ENCODE results near the gene TMEM31. TPM values are rescaled to one million over a fixed set of nuclear protein-coding genes. Genes with fewer than 3 reads are reported as not detected.

Gene TMEM31
- total RNA-seq, 4 donors from 2014 or later, result not detected

DNA sequence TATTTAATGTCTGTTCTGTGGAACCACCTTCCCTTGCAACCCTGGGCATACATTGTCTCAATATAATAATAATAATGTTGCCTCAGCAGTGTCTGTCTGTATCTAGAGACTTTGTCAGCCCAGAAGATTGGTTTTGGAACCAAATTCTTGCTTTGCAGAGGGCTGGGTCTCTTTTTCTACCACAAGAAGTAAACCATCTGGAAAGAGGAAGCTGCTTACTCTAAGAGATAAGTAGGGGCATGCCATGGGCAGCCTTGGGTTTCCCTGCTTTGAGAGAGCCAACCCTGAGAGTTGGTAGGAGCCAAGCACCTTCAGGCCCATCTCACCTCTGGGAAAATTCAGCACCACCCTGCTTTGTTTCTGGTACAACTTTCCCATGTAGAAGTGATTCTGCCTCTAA lies 27.0 kb downstream of the TMEM31 start:
- H3K27ac ChIP-seq (replicated peaks in 1 of 4), result no peak overlapping the region
- TF ChIP-seq POLR2AphosphoS5 (IDR thresholded peaks at IDR 0.05) (no peak), EP300 (IDR thresholded peaks at IDR 0.05) (no peak)
- no peak for DNase-seq (ENCODE audit: extremely low spot score)
- no peaks in the 10 kb centered on the region for H3K4me1 ChIP-seq
- H3K36me3 ChIP-seq, result no peaks in the 10 kb centered on the region
- peaks cover 0 to 11% (median 0%) of the 10 kb centered on the region in 4 donors for H3K27me3 ChIP-seq
- no peak overlapping the region for H3K4me3 ChIP-seq
- intact Hi-C loops (cut with DNase I), result no loop called here
- H3K9me3 ChIP-seq, result no peaks in the 10 kb centered on the region

DNA sequence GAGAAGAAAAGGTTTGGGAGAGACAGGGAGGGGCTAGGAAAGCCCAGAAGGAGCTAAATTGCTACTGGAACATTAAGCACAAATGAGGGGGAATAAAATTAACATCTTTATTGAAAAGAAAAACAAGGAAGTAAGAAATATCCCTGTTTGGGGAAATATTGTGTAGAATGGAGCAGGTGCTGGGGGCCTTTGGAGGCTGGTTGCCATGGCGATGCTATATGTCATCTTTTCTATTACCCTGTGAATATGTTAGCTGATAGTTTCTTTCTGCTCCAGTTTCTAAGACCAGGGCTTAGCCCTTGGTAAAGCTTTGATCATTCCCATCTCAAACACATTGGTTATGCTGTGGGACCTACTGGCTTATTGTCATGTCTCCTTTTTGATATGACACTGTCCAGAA lies 28.7 kb downstream of the TMEM31 start:
- no peak overlapping the region for H3K4me3 ChIP-seq
- DNase-seq (ENCODE audit: extremely low spot score), result no peak
- no peaks in the 10 kb centered on the region for H3K4me1 ChIP-seq
- peaks cover 0 to 13% (median 0%) of the 10 kb centered on the region in 4 donors for H3K27me3 ChIP-seq
- WGBS, result 95% methylated on average over 1 of the region's 1 CpG
- no peak overlapping the region for H3K27ac ChIP-seq (replicated peaks in 1 of 4)
- H3K36me3 ChIP-seq, result no peaks in the 10 kb centered on the region
- TF ChIP-seq POLR2AphosphoS5 (IDR thresholded peaks at IDR 0.05) (no peak), POLR2A (IDR thresholded peaks at IDR 0.05; ENCODE audit: low read depth) (no peak), EP300 (IDR thresholded peaks at IDR 0.05) (no peak)
- TF ChIP-seq, protein P1, sequence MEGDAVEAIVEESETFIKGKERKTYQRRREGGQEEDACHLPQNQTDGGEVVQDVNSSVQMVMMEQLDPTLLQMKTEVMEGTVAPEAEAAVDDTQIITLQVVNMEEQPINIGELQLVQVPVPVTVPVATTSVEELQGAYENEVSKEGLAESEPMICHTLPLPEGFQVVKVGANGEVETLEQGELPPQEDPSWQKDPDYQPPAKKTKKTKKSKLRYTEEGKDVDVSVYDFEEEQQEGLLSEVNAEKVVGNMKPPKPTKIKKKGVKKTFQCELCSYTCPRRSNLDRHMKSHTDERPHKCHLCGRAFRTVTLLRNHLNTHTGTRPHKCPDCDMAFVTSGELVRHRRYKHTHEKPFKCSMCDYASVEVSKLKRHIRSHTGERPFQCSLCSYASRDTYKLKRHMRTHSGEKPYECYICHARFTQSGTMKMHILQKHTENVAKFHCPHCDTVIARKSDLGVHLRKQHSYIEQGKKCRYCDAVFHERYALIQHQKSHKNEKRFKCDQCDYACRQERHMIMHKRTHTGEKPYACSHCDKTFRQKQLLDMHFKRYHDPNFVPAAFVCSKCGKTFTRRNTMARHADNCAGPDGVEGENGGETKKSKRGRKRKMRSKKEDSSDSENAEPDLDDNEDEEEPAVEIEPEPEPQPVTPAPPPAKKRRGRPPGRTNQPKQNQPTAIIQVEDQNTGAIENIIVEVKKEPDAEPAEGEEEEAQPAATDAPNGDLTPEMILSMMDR (IDR thresholded peaks at IDR 0.05), result no peak
- intact Hi-C loops (cut with DNase I), result no loop called here
- no peaks in the 10 kb centered on the region for H3K9me3 ChIP-seq

DNA sequence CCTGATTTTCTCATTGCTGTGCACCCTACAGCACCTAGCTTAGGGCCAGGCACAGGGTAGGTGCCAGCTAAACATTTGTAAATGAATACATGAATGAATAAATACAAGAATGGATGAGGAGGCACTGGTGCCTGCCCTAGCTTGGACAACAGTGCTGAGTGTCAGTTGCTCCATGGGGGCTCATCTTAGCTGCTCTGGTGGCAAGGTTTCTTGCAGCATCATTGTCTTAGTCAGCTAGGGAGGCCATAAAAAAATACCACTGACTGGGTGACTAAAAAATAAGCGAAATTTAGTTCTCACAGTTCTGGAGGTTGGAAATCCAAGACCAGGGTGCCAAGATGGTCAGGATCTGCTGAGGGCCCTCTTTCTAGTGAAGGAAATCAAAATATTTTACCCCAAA lies 31.2 kb downstream of the TMEM31 start:
- TF ChIP-seq EP300 (IDR thresholded peaks at IDR 0.05) (no peak), POLR2AphosphoS5 (IDR thresholded peaks at IDR 0.05) (no peak)
- Histone ChIP-seq H3K27ac (replicated peaks in 1 of 4) (no peak overlapping the region), H3K4me1 (no peaks in the 10 kb centered on the region), H3K27me3 (peaks cover 0 to 18% (median 0%) of the 10 kb centered on the region in 4 donors), H3K36me3 (no peaks in the 10 kb centered on the region), H3K4me3 (no peak overlapping the region), H3K9me3 (no peaks in the 10 kb centered on the region)
- DNase-seq (ENCODE audit: extremely low spot score), result no peak
- 53% methylated on average over 1 of the region's 1 CpG for WGBS
- intact Hi-C loops (cut with DNase I), result no loop called here

DNA sequence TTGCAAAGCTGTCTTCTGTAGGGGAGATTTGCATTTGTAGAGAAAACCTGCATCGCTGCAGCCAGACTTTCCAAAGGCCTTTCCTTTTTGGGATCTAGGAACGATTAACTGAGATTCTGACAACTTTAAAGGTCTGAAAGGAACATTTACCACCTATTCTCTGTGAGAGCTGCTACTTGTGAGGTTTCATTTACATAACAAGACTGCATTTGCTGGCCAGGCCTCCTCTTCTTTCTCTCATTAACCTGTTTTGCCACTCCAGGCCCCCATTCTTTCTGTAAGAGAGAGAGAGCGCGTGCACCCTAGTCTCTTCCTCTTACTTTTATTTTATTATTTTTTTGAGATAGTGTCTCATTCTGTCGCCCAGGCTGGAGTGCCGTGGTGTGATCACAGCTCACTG lies 31.6 kb downstream of the TMEM31 start:
- WGBS, result 45% methylated on average over 6 of the region's 6 CpGs
- no peak overlapping the region for H3K27ac ChIP-seq (replicated peaks in 1 of 4)
- TF ChIP-seq POLR2AphosphoS5 (IDR thresholded peaks at IDR 0.05), result no peak
- TF ChIP-seq, protein P1 (IDR thresholded peaks at IDR 0.05), result no peak
- TF ChIP-seq EP300 (IDR thresholded peaks at IDR 0.05), result no peak
- no peak for TF ChIP-seq POLR2A (IDR thresholded peaks at IDR 0.05; ENCODE audit: low read depth)
- no peak for DNase-seq (ENCODE audit: extremely low spot score)
- H3K27me3 ChIP-seq, result peaks cover 0 to 18% (median 0%) of the 10 kb centered on the region in 4 donors
- intact Hi-C loops (cut with DNase I), result no loop called here
- H3K4me3 ChIP-seq, result no peak overlapping the region
- no peaks in the 10 kb centered on the region for H3K36me3 ChIP-seq
- H3K4me1 ChIP-seq, result no peaks in the 10 kb centered on the region
- H3K9me3 ChIP-seq, result no peaks in the 10 kb centered on the region

DNA sequence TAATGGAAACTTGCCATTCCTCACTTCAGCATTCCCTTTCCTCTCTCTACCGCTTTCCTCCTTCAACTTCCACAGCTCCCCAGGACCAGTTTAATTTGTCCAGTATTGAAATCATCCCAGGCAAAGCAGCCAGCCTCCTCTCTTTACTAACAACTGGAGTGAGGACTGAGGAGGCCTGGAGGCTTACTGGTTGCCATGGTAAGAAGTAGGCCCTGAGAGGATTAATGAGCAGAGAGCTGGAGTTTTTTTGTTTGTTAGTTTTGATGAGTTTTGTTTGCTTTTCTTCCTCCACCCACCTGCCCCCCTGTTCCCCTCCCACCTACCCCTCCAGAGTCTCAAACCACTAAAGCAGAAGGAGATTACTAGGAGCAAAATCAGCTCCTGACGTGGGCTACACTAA lies 36.5 kb downstream of the TMEM31 start:
- Histone ChIP-seq H3K27me3 (peaks cover 0 to 9% (median 0%) of the 10 kb centered on the region in 4 donors), H3K36me3 (no peaks in the 10 kb centered on the region), H3K27ac (replicated peaks in 1 of 4) (no peak overlapping the region), H3K9me3 (no peaks in the 10 kb centered on the region), H3K4me3 (no peak overlapping the region), H3K4me1 (no peaks in the 10 kb centered on the region)
- intact Hi-C loops (cut with DNase I), result no loop called here
- WGBS, result 86% methylated on average over 2 of the region's 2 CpGs
- no peak for TF ChIP-seq POLR2AphosphoS5 (IDR thresholded peaks at IDR 0.05)
- TF ChIP-seq EP300 (IDR thresholded peaks at IDR 0.05), result no peak
- no peak for TF ChIP-seq POLR2A (IDR thresholded peaks at IDR 0.05; ENCODE audit: low read depth)
- TF ChIP-seq, protein P1 (IDR thresholded peaks at IDR 0.05), result no peak
- no peak for DNase-seq (ENCODE audit: extremely low spot score)

DNA sequence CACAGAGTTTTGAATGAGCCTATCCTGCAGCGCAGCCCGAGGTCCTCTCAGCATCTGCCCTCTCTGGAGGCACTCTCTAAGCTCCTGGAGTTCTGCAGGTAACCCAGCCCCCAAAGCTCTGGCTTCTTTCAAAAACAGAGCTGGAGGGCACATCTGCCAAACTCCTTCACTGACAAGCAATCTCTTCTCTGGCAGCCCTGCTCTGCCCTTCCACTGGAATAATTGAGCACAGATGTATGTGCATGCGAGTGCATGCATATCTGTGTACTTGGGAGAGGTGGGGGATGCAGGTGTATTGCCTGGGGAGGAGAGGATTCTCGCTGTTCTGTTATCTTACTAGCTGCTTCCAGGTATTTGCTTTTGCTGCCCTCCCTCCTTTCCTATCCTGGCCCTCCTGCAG lies 43.7 kb downstream of the TMEM31 start:
- DNase-seq (ENCODE audit: extremely low spot score), result no peak
- Histone ChIP-seq H3K27me3 (no peaks in the 10 kb centered on the region), H3K4me1 (no peaks in the 10 kb centered on the region), H3K36me3 (no peaks in the 10 kb centered on the region), H3K4me3 (no peak overlapping the region), H3K9me3 (peaks cover 0 to 13% (median 0%) of the 10 kb centered on the region in 4 donors), H3K27ac (replicated peaks in 1 of 4) (no peak overlapping the region)
- WGBS, result 82% methylated on average over 4 of the region's 4 CpGs
- TF ChIP-seq POLR2AphosphoS5 (IDR thresholded peaks at IDR 0.05) (no peak), EP300 (IDR thresholded peaks at IDR 0.05) (no peak), POLR2A (IDR thresholded peaks at IDR 0.05; ENCODE audit: low read depth) (no peak)
- intact Hi-C loops (cut with DNase I), result no loop called here

Measured in esophagus muscularis mucosa (tissue), 4 donors.